HG03175 (cell line): ENCODE results near the gene NCAPD2.
"Not testable (repeated sequence)": the region's sequence is repeated elsewhere in the genome, so short reads cannot be mapped to it uniquely, and the experiment has no call there.

ENCODE experiments used
- ATAC-seq: cut with Tn5 transposase; IDR thresholded peaks from one replicate; pipeline ENCODE4 v1.9.1; 2021; ENCODE audit warnings: mild to moderate bottlenecking, moderate library complexity; ENCODE audit not compliant: unreplicated experiment

NCAPD2 gene

DNA sequence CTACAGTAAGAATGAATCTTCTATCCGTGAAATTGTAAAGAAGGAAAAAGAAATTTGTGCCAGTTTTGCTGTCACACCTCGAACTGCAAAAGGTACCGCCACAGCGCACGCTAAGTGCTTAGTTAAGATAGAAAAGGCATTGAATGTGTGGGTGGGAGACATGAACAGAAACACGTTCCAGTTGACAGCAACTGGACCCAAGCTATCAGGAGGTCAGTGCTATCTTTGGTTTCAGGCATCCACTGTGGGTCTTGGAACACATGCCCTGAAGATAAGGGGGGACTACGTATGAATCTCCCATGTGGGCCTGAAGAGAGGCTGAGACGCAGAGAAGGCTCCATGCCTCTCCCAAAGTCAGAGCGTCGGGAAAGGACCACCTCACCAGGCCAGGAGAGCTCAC lies 52.1 kb downstream of the NCAPD2 start:
- ATAC-seq = no peak

DNA sequence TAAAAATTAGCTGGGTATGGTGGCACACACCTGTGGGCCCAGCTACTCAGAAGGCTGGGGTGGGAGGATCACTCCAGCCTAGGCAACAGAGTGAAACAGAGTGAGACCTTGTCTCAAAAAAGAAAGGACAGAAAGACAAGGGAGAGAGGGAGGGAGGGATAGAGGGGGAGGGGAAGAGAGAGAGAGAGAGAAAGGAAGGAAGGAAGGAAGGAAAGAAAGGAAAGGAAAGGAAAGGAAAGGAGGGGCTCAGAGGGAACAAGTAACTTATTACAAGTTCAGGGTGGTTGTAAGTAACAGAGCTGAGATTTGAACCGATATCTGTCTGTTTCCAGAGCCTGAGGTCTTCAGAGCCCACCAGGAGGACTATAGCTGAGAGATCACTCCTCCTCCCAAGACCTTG lies 53.7 kb downstream of the NCAPD2 start:
- no peak for ATAC-seq

DNA sequence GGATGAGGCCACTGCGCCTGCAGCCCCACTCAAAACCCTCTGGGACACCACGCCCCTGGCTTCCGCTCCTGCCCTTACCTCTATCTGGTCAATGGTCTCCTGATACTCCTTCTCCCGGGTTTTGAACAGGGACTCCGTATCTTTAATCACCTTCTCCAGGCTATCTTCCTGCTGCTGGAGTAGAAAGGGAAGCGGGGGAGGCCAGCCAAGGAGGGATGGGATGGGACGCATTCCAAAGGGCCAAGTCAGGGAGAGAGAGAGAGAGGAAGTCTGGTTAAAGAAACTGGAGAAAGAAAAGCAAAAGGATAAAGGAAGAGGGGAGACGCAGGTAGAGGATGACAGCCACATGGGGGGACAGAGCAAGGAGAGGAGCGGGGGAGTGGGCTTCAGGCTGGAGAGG lies 54.1 kb downstream of the NCAPD2 start:
- ATAC-seq = no peak

DNA sequence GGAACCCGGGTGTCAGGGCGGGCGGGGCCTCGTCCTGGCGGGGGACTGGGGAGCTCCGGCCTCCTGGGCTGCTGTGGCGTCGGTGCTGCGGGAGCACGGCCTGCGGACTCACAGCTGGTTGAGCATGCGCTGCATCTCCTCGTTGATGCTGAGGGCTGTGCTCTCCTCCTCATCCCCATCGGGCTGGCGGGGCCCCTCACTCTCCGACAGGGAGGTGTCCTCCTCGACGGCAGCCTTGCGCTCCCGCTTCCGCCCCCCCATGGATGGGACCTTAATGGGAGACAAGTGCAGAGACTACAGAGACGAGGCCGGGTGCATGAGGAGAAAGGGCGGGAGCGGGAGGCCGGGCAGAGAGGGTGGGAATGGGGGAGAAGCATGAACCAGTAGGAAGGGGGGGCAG lies 54.7 kb downstream of the NCAPD2 start:
- no peak for ATAC-seq

DNA sequence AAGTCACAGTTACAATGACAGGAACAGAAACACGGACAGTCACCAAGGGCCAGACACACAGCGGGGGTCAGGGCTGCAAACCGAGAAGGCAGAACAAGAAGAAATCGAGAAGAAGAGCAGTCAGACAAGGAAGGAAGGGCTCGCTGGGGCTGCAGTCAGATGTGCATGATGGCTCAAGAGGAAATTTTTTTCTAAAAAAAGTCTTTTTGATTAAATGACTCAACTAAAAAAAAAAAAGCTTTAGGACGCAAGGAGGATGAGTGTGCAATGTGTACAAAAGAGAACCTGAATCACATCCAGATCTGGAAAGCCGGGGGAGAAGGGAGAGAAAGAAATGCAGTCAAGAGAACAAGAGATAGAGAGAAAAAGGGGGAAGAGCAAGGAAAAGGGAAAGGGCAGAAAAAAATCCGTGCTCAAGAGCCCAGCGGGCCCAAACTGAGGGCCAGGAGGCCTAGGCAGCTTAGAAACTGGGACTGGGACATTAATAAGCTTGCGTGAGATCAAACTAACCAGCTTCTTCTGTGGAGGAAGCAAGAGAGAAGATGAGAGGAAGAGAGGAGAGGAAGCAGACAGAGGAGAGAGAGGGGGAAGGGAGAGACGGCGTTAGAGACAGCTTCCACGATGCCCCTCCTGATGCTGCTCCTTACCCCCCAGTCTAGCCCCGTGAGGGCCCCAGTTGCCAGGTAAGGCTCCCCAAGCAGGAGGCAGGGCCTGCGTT lies 55.2 kb downstream of the NCAPD2 start:
- ATAC-seq = no peak

DNA sequence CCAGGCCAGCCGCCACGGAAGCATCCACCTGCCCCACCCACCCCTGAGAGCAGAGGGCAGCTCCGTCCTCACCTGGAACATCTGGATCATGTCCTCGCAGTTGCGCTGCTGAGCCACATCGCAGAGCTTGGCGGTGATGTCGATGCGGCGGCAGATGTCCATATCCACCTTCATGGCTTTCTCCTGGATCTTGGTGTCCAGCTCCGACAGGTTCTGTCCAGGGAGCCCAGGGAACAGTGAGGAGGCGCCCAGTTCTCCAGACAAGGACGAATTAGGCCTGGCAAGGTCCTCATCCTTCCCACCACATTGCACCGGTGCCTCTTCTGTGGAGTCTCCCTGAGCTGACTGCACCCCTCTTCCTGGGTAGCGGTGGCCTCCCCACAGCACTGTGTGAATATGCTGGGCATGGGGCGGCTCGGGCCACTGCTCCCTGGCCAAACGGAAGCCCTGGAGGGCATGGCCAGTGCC lies 55.8 kb downstream of the NCAPD2 start:
- ATAC-seq = no peak

DNA sequence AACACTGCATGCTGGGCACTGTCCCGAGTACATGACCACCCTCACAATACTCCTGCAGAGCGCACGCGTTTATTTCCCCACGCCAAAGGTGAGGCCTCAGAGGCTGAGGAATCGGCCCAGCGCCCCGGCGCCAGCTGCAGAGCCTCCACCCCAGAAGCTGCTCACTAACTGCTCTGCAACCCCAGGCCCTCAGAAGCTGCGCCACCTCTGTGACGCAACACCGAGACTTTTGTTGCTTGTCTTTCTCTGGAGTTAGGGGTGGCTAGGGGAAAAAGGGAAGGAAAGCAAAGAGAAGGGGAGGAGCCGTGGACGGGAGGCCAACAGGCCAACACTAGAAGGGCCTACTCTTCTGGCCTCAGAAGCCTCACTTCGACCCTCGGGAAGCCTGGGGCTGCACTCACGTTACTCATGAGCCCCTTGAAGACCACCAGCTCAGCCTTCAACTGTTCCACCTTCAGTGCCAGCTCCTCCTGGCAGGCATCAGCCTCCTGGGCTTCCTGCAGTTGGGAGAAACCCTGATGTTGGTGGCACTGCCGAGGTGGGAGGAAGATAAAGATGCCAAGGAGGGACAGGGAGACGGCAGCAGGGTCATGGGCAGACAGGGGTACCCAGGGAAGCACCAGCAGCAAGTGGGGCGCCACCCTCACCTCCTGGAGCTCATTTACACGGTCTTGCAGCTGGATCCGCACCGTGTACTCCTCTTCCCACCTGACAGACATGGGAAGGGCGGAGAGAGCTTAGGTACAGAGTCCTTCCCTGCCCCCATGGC lies 56.6 kb downstream of the NCAPD2 start:
- ATAC-seq = no peak

DNA sequence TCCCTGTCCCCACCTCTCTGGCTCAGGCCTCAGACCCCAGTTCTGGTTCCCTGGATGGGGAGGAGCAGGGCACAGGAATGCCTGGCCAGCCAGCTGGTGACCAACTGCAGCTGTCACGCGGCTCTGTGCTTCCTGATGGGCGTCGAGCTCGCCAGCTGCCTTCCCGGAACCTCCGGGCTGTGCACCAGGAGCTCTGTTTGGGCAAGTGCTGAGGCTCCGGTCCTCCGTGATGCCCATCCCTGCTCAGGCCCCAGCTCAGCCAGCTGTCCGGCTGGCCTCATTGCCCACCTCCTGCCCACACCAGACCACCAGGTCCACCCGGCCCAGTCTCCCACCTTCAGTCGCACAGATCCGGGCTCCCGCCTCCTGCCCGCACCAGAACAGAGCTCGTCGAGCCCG lies 57.2 kb downstream of the NCAPD2 start:
- ATAC-seq = no peak

DNA sequence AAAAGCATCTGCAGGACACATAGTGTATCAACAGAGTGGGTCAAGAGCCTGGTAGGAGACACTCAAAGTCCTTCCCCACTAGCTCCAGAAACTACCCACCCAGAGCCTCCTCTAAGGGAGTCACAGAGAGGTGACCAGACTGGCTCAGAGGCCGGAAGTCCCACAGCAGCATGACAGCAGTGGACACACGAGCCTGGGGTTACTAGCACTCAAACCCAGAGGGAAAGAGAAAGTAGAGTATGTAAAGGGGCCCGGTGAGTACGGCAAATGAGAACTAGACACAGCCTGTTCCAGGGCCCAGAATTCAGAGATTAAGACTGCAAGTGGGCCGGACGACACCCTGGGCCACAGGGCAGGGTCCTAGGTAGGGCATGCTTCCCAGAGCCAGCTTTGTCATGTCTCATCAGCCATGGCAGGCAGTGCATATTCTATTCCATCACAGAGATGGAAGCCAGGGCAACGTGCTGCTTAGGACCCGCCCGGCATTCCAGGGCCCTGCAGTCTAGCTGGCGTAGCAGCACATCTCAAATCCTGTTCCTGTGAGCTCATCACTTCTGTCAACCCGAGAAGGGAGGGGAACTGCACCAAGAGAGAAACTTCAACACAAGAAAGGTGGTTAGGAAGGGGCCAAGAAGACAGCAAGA lies 57.7 kb downstream of the NCAPD2 start:
- no peak for ATAC-seq

DNA sequence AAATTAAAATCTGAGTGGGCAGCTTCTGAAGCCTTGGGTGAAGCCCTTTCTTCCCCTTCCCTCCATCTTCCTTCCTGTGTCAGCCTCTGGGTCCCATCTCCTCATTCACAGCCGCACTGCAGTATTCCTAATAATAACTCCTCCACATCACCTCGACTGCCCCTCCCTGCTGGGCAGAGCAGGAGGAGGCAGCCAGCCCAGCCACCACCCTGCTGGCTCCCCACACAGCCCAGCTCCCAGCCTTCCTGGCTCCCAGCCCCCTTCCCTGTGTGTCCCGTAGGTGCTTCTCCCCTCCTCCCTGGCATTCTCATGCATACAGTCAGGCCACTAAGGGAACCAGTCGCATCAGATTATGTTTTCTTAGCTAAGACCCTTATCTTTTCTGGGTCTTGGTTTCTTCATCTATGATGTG lies 58.2 kb downstream of the NCAPD2 start:
- ATAC-seq = no peak

DNA sequence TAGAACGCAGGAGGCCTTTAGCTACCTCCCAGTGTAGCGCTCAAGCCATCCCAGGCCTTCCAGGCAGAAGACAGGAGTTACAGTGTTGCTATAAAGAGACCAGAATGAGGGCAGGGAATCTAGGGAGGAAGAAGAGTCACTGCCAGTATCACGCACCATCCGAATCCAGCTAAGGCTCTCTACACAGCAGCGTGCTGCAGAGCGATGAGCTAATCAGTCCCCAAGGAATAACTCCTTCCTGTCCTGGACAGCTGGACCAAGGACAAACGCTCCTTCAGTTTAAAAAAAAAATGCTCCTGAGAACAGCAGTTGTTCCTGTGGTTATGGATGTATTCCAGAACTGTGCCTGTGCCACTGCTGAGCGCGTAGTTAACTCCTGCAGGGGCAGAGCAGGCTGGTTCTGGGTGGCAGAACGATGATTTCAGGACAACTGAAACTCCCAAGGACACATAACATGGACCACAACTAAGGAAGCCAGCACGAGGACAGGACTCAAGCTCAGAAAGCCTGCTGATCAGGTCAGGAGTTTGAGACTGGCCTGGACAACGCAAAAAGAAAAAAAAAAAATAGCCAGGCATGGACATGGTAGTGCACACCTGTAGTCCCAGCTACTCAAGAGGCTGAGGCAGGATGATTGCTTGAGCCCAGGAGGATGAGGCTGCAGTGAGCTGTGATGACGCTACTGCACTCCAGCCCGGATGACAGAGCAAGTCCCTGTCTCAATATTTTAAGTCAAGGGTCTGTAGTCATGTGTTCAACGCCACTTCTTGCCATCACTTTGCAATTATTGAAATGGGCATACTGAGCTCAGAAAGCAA lies 59.4 kb downstream of the NCAPD2 start:
- no peak for ATAC-seq

DNA sequence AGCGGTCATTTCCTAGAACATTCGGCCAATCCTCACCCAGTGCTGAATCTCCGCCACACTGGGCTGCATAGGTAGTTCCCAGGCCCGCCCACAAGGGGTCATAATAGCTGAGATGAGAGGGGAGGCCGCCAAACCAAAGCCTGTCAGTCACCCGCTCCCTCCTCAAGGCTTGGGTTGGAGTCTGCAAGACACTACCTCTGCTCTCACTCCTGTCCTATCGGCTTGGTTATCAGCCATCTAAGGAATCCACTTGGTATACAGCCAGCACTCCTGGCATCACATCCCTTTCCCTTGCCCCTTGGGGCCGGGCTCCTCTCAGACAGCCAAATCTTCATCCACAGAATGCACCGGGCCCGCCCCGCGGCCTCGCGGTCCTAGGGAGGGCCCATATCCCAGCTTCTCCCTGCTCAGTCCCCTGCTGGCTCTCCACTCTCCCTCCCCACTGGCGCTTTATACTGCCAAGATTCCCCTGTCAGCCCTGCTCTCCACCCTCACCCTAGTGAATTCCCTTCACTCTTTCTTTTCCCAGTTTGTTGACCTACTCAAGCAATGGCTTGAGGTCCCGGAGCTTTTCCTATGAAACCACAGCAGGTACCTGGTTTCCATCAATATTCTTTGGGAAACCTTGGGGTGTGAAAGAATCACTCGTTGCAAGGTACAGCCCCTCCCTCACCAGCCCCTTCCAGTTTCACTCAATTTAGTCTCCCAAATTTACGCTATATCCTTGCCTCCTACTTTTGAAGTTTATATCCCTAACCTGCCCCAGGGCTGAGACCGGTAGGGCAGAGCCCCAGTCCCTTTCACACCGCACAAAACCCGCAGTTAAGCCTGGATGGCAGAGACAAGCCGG lies 60.5 kb downstream of the NCAPD2 start:
- ATAC-seq = peak; percentile 69

DNA sequence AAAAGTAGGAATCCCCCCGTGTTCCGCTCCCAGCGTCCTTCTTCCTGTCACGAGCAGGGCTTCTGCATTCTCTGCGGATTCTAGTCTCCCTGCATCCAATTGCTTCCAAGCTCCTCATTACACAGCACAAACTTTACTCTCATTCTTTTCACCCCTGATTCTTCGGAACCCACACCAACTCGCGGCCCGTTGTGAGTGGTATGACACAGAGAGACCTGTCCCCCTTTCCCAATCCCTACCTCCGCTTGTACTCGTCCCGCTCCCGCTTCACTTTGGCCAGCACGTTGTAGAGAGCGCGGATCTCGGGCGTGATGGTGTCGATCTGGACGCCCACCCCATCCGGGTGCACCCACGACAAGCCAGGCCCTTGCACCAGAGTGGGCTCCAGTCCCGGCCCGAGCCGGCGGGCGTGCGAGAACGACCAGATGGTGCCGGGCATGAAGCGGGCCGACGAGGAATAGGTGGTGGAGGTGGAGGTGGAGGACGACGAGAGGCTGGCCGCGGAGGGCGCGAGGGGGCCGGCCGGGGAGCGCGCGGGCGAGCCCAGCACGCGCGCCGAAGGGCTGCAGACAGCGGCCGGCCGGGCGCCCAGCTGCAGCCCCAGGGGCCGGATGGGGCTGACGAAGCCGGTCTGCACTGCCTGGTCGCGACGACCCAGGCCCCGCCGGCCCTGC lies 61.3 kb downstream of the NCAPD2 start:
- ATAC-seq = peak; percentile 8

DNA sequence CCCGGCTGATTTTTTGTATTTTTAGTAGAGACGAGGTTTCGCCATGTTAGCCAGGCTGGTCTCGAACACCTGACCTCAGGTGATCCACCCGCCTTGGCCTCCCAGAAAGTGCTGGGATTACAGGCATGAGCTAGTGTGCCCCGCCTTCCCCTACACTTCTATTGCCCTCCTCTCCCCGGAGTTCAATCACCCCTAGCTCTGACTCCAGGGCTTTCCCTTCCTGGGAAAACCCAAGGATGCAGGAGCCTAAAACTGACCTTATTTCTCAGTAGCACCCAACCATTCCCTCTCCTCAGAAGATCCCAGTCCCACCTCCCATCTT lies 62.6 kb downstream of the NCAPD2 start:
- not testable (repeated sequence) for ATAC-seq

DNA sequence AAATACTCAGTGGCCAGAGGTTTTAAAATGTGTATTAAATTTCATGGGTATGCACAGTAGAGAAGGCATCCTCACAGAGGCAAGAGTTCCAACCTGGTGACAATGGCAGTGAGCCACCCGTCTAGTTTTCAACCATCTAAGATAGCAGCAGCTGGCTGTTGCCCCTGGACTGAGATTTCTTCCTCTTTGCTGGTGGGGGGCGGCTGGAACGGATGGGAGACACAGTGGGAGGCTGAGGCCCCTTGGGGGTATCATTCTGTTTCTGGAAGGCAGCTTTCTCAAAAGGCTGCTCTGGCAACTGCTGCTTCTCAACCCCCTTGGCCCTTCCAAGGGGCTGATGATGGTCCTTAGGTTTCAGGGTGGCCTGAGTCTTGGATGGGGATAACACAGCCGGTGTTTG lies 63.0 kb downstream of the NCAPD2 start:
- no peak for ATAC-seq

DNA sequence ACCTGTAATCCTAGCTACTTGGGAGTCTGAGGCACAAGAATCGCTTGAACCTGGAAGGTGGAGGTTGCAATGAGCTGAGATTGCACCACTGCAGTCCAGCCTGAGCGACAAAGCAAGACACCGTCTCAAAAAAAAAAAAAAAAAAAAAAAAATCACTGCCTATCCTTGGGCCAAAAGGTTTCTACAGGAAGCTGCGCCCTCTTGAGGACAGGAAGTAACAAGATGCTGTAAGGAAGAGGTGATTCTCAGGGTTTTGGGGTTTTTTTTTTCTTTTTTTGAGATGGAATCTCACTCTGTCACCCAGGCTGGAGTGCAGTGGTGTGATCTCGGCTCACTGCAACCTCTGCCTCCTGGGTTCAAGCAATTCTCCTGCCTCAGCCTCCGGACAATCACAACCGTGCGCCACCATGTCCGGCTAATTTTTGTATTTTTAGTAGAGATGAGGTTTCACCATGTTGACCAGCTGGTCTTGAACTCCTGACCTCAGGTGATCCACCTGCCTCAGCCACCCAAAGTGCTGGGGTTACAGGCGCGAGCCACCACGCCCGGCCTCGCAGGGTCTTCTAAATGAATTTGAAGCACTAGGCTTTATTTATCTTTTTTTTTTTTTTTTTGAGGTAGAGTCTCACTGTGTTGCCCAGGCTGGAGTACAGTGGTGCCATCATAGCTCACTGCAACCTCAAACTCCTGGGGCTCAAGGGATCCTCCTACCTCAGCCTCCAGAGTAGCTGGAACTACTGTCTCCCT lies 64.3 kb downstream of the NCAPD2 start:
- ATAC-seq = not testable (repeated sequence)

DNA sequence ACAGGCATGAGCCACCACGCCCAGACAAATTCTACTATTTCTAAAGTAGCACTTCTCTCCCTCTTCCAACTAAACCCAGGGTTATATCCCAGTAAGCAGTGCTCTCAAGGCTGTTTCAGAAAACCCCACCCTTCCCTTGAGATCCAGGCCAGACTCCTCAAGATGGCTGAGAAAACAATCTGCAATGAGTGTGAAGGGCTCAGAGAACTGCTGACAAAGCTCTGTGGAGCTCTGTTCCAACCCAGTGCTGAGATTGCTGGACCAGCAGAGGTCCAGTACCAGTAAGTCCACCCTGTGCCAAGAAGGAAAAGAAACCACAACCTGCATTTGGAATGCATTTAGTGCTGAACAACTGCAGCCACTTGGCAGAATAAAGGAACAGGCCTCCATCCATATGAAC lies 65.6 kb downstream of the NCAPD2 start:
- ATAC-seq = no peak

DNA sequence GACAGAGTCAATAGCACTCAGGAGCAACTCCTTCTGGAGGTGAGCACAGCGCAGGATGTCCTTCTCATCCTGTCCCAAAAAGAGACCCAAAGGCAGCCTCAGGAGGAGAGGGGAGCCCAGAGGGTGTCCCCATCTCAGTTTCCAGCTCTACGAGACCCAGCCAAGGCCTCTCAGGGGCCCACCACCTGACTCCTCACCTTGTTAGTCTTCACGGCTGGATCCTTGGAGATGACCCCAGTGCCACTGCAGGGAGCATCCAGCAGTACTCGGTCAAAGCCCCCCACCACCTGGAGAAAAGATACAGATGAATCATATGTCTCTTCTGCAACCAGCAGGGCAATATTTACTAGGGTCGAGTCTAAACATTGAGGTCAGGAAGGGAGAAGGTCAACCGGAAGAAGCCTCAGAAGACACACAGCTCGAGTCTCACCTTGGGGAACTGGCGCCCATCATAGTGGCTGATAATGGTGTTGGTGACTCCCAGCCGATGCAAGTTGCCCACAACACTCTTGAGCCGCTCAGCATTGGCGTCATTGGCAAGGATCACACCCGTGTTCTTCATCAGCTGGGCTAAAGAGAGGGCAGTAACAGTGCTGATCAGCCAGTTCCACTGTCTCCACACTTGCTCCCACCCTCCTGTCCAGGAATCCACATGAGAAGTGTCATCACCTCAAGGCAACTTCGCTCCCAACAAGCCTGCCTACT lies 66.8 kb downstream of the NCAPD2 start:
- no peak for ATAC-seq
